NCI-H2227 (cell line): ENCODE measurements around the gene CDC34.

Experiments
- DNase-seq: peaks from one replicate; lab custom pipeline; 2025; ENCODE audit not compliant: unreplicated experiment; lab: John Stamatoyannopoulos, UW

The CDC34 gene

GRCh38 chr19:518598-519231, 12.8 kb upstream of the CDC34 start:
- no peak for DNase-seq

- DNase-seq: no peak
These were observed 12.1 kb upstream of the CDC34 start for GRCh38 chr19:519449-519865.

- no peak for DNase-seq
These were observed 8.8 kb upstream of the CDC34 start for GRCh38 chr19:522726-523125.

GRCh38 chr19:524062-524674, 7.4 kb upstream of the CDC34 start:
- DNase-seq: no peak

- no peak for DNase-seq
These were observed 6.5 kb upstream of the CDC34 start for GRCh38 chr19:525029-525428.

- DNase-seq: no peak
These were observed 5.6 kb upstream of the CDC34 start for GRCh38 chr19:525857-526419.

DNA sequence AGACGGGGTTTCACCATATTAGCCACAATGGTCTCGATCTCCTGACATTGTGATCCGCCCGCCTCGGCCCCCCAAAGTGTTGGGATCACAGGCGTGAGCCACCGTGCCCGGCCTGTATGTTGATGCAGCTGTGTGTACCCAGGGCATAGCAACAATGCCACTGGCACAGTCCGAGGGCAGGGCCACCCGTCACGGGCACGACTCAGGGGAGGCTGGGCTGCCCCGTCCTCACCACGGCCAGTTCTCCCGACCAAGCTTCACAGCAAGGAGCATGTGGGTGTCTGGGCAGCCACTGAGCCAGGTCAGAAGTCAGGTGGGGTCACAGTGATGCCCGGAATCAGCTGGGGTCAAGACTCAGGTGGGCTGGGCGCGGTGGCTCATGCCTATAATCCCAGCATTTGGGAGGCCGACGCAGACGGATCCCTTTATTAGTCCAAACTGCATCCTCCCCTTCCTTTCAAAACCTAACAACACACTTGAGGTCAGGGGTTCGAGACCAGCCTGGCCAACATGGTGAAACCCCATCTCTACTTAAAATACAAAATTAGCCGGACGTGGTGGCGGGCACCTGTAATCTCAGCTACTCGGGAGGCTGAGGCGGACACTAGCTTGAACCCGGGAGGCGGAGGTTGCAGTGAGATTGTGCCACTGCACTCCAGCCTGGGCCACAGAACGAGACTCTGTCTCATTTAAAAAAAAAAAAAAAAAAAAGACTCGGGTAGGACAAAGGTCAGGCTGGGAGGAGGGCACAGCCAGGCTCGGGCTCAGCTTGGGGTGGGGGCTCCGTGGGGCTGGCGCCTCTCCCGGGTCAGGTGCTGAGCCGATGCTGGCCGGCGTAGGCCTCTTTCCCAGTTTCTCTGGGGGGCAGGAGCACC, 1.2 kb upstream of the CDC34 start:
- no peak for DNase-seq

DNA sequence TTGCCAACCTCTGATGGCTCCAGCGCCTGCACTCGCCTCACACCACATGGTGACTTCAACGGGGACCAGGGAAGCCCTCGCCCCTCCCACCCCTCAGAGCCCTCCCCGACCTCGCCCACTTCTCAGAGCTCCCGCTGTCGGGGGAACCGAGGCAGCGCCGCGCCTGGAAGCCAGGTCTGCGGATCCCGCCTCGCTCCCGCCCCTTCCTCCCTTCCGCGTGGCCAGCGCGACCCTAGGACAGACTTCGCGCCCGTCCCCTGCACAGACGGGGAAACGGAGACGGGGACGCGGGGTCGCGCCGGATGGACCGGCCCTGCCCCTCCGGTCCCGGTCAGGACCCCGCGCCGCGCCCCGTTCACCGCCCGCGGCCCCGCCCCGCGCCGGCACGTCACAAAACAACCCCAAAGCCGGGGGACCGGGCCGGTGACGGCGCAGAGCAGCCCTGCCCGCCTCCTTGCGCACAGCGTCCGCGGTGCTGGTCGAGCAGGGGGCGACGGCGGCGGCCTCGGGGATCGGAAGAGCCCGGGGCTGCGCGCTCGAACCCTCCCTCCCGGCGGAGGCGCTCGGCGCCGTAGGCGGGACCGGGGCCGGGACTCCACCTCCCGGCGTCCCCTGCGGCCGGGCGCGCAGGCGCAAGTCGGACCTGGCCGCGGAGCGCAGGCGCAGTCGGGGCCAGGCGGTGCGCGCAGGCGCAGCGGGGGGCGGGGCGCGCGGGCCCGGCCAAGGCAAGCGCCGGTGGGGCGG, 379 bp upstream of the CDC34 start:
- peak; percentile 89 for DNase-seq

GRCh38 chr19:532561-533363, 1.2 kb downstream of the CDC34 start:
- DNase-seq: peak; percentile 51

DNA sequence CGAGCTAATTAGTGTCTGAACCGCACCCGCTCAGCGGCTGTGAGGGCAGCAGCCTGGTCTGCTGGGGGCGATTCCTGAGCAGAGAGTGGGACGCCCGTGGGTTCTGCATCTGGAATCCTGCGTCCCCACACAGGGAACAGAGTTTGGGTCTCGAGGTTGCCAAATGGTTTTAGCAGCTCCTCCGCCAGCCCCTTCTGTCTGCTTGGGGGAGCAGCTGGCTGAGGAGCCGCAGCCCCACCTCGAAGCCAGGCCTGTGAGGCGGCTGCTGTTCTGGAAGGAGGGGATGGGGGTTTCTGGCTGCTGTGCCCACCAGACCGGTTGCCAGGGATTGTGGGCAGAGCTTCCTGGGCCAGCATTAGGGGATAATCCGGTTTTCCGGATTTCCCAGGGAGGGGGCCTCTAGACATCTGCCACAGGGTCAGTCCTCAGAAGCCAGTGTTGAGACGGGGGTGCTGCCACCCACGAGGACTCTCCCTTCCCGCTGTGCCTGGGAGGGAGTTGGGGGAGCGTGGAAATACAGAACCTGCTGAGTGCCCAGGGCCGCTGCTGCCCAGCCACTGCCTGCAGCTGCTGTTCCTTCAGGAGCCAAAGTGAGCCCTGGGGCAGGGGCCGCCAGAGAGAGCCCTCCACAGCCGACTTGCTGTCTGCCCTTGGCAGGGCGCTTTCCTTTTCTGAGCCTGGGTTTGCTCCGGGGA, 2.0 kb downstream of the CDC34 start:
- DNase-seq: no peak

DNA sequence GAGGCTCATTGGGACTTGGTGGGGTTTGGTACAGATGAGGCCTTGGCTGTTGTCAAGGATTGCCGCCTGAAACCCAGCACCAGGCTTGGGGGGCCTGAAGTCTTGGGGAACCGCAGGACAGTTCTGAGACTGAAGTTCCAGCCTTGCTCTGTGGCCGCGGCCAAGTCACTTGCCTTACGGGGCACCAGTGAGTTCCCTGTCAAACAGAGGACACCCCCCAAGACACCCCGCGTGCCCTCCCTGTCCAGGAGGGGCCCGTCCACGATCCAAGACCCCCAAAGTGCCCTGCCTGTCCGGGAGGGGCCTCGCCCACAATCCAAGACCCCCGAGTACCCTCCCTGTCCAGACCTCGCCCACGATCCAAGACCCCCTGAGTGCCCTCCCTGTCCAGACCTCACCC, 2.5 kb downstream of the CDC34 start:
- no peak for DNase-seq

DNA sequence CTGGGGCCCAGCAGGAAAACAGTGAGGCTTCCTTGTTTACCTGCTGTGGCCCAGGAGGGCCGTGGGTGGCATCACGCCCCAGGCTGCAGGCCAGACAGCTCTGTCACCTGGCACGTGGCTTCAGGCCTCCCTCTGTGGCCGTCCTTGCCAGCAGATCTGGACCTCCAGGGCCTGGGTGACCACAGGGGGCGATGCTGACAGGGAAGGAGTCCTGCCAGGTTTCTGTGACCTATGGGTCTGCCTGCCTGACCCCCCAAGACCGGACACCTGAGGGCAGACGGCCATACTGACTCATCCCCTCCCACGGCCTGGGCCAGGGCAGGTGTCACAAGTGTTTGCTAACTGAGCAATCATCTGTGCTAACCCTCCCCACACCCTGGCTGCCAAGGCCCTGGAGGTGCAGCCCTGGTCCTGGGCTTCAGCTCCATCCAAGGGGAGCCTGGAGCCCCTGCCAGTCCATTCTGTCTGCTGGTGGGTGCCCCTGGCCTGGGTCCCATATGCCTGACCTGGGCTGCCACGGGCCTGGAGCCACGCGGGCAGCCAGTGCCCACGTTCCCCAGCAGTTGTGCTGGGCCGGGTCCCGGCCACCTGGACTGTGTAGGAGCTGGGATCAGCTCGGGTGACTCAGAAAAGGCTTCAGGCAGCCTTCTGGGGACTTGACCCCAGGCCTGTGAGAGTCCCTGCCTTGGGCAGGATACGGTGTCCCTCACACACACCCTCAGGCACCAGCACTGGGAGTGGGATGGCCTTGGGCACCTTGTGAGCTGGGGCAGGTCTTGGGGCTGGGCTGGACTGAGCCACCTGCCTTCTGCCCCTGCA, 3.7 kb downstream of the CDC34 start:
- DNase-seq: no peak

GRCh38 chr19:536031-536880, 4.7 kb downstream of the CDC34 start:
- DNase-seq: no peak

GRCh38 chr19:536881-537404, 5.4 kb downstream of the CDC34 start:
- no peak for DNase-seq

GRCh38 chr19:538641-539428, 7.3 kb downstream of the CDC34 start:
- no peak for DNase-seq

DNA sequence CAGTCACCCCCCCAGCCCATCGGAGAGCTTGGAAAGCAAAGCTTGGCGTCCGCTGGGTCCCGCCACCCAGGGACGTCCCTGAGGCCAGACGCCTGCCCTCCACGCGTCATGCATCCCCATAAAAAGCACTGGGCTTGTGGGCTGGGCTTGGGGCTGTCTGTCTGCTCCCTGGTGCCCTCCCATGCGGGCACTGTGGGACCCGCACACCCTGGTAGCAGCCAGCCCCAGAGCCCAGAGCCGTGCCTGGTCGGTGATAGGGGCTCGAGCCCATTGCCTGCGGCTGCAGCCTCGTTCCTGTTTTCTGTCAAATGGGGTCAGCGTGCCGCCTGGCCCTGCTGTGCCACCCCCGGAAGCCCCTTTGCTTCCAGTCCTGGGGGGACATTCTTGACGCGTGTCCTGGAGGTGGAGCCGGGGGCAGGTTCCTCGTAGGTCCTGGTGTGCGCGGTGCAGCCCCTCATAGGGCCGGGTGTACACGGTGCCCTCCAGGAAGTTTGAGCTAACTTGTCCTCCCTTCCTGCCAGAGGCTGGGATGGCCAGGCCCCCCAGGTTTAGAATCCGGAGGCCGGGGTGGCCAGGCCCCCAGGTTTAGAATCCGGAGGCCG, 8.0 kb downstream of the CDC34 start:
- DNase-seq: no peak
